H9 (cell line): Measurements from ENCODE around the gene PRSS16. TPM values are rescaled to one million over a fixed set of nuclear protein-coding genes. Genes with fewer than 3 reads are reported as not detected.

Source experiments
- DNase-seq: peaks from one replicate; pipeline ENCODE4 v3.0.0-alpha.2; 2017
- H2AFZ ChIP-seq: one replicate; pipeline ENCODE4 v1.6.1; 2013; ENCODE audit warnings: mild to moderate bottlenecking, low read length, control low read depth, moderate library complexity
- H2AK5ac ChIP-seq: 2 replicates; pipeline ENCODE4 v1.6.1; 2013; ENCODE audit warnings: low read length, control low read depth, mixed read lengths; ENCODE audit not compliant: insufficient read length
- H2BK120ac ChIP-seq: one replicate; pipeline ENCODE4 v1.6.1; 2013; ENCODE audit warnings: low read depth, mild to moderate bottlenecking, low read length, control low read depth, inconsistent platforms; ENCODE audit not compliant: poor library complexity, severe bottlenecking
- H2BK12ac ChIP-seq: 2 replicates; pipeline ENCODE4 v1.6.1; 2013; ENCODE audit warnings: low read length, control low read depth, mixed read lengths, low read depth; ENCODE audit not compliant: insufficient read length
- H2BK15ac ChIP-seq: 2 replicates; pipeline ENCODE4 v1.6.1; 2013; ENCODE audit warnings: low read depth, low read length, control low read depth
- H2BK20ac ChIP-seq: one replicate; pipeline ENCODE4 v1.6.1; 2013; ENCODE audit warnings: low read depth, mild to moderate bottlenecking, low read length, control low read depth, inconsistent platforms; ENCODE audit not compliant: poor library complexity, severe bottlenecking
- H2BK5ac ChIP-seq: 2 replicates; pipeline ENCODE4 v1.6.1; 2013; ENCODE audit warnings: low read length, control low read depth, mixed read lengths; ENCODE audit not compliant: insufficient read length
- H3K14ac ChIP-seq: 2 replicates; pipeline ENCODE4 v1.6.1; 2013; ENCODE audit warnings: low read length, control low read depth; ENCODE audit not compliant: insufficient read depth
- H3K18ac ChIP-seq: 2 replicates; pipeline ENCODE4 v1.6.1; 2013; ENCODE audit warnings: low read depth, mild to moderate bottlenecking, mixed read lengths, low read length, control low read depth; ENCODE audit not compliant: insufficient read length
- H3K23ac ChIP-seq: 2 replicates; pipeline ENCODE4 v1.6.1; 2013; ENCODE audit warnings: low read length, control low read depth, mixed read lengths, low read depth; ENCODE audit not compliant: insufficient read length
- H3K23me2 ChIP-seq: 2 replicates; pipeline ENCODE4 v1.6.1; 2013; ENCODE audit warnings: low read depth, mild to moderate bottlenecking, mixed read lengths, low read length, control low read depth; ENCODE audit not compliant: insufficient read length, poor library complexity, severe bottlenecking
- H3K27ac ChIP-seq: 2 replicates; pipeline ENCODE4 v1.5.1; 2013; ENCODE audit warnings: low read length, control low read depth, mixed read lengths, low read depth; ENCODE audit not compliant: insufficient read length
- H3K27me3 ChIP-seq: 2 replicates; pipeline ENCODE4 v1.6.1; 2013; ENCODE audit warnings: low read length, control low read depth, inconsistent platforms; ENCODE audit not compliant: insufficient read depth
- H3K4ac ChIP-seq: 2 replicates; pipeline ENCODE4 v1.6.1; 2013; ENCODE audit warnings: low read depth, mild to moderate bottlenecking, control low read depth, inconsistent platforms, low read length, moderate library complexity
- H3K4me1 ChIP-seq: 2 replicates; pipeline ENCODE4 v1.6.1; 2013; ENCODE audit warnings: low read length, control low read depth, inconsistent platforms; ENCODE audit not compliant: insufficient read depth
- H3K4me2 ChIP-seq: 2 replicates; pipeline ENCODE4 v1.6.1; 2013; ENCODE audit warnings: low read length, control low read depth, mixed read lengths; ENCODE audit not compliant: insufficient read length, insufficient read depth
- H3K56ac ChIP-seq: 2 replicates; pipeline ENCODE4 v1.6.1; 2013; ENCODE audit warnings: low read depth, mild to moderate bottlenecking, mixed read lengths, low read length, control low read depth; ENCODE audit not compliant: insufficient read length
- H3K79me1 ChIP-seq: 2 replicates; pipeline ENCODE4 v1.6.1; 2013; ENCODE audit warnings: low read depth, mild to moderate bottlenecking, moderate library complexity, low read length, control low read depth, inconsistent platforms; ENCODE audit not compliant: insufficient read depth, poor library complexity, severe bottlenecking
- H3K79me2 ChIP-seq: 2 replicates; pipeline ENCODE4 v1.6.1; 2013; ENCODE audit warnings: low read length, control low read depth, inconsistent platforms; ENCODE audit not compliant: insufficient read depth
- H3K9ac ChIP-seq: 2 replicates; pipeline ENCODE4 v1.6.1; 2013; ENCODE audit warnings: low read length, control low read depth, mixed read lengths; ENCODE audit not compliant: insufficient read length; ENCODE audit errors: extremely low read depth
- H3K9me3 ChIP-seq: one replicate; pipeline ENCODE4 v1.6.1; 2013; ENCODE audit warnings: low read depth, low read length, inconsistent platforms; ENCODE audit not compliant: control insufficient read depth
- H3T11ph ChIP-seq: one replicate; pipeline ENCODE4 v1.6.1; 2013; ENCODE audit warnings: mild to moderate bottlenecking, low read length, control low read depth, inconsistent platforms
- H4K20me1 ChIP-seq: one replicate; pipeline ENCODE4 v1.6.1; 2013; ENCODE audit not compliant: control insufficient read depth, insufficient read length, insufficient read depth
- H4K5ac ChIP-seq: 2 replicates; pipeline ENCODE4 v1.6.1; 2013; ENCODE audit warnings: low read depth, mild to moderate bottlenecking, mixed read lengths, low read length, control low read depth; ENCODE audit not compliant: insufficient read length
- H4K8ac ChIP-seq: replicated peaks from 2 replicates; pipeline ENCODE4 v1.6.1; 2013; ENCODE audit warnings: low read length, control low read depth, mixed read lengths, low read depth; ENCODE audit not compliant: insufficient read length
- H4K91ac ChIP-seq: 2 replicates; pipeline ENCODE4 v1.6.1; 2013; ENCODE audit warnings: low read depth, mild to moderate bottlenecking, moderate library complexity, mixed read lengths, low read length, control low read depth; ENCODE audit not compliant: insufficient read length
- H3K27ac Mint-ChIP-seq, 3 experiments: 2 replicates in 2 of 3; 3 replicates in 1 of 3; pipeline ENCODE4 v1.8.0; 2020 to 2021; ENCODE audit warnings: mixed read lengths in 3 of 3, mild to moderate bottlenecking in 1 of 3, moderate library complexity in 1 of 3
- H3K27me3 Mint-ChIP-seq: 2 replicates; pipeline ENCODE4 v1.8.0; 2021; ENCODE audit warnings: low read depth, mild to moderate bottlenecking, moderate library complexity, mixed read lengths
- H3K36me3 Mint-ChIP-seq, 3 experiments: 2 replicates in 2 of 3; 3 replicates in 1 of 3; pipeline ENCODE4 v1.8.0; 2020 to 2021; ENCODE audit warnings: low read depth in 3 of 3, mixed read lengths in 3 of 3; ENCODE audit not compliant: insufficient read depth in 1 of 3
- H3K4me1 Mint-ChIP-seq, 2 experiments: 2 replicates each; pipeline ENCODE4 v1.8.0; 2020; ENCODE audit warnings: mixed read lengths in 2 of 2
- H3K4me3 Mint-ChIP-seq, 2 experiments: 2 replicates in 1 of 2; 3 replicates in 1 of 2; pipeline ENCODE4 v1.8.0; 2020 to 2021; ENCODE audit warnings: mild to moderate bottlenecking in 2 of 2, mixed read lengths in 2 of 2, moderate library complexity in 1 of 2
- H3K9me3 Mint-ChIP-seq, 2 experiments: 2 replicates in 1 of 2; 3 replicates in 1 of 2; pipeline ENCODE4 v1.8.0; 2020; ENCODE audit warnings: mild to moderate bottlenecking in 2 of 2, mixed read lengths in 2 of 2, moderate library complexity in 1 of 2
- CTCF ChIP-seq: fragments of 200-600 bp; sonication (generic); conservative IDR thresholded peaks from 3 replicates; pipeline ENCODE4 v1.8.0; 2021; ENCODE audit warnings: antibody characterized with exemption, mild to moderate bottlenecking
- WGBS: extraction: QIAGEN DNeasy Blood & Tissue Kit; methylation state at CpG from one replicate; pipeline ENCODE4 v1.1.7; 2013; ENCODE audit warnings: missing lambda C conversion rate, low lambda C conversion rate, mixed read lengths; ENCODE audit not compliant: insufficient read length; ENCODE audit errors: extremely low coverage; 5-methylcytosine and 5-hydroxymethylcytosine counted together
- total RNA-seq: library from RNA; stranded (reverse); gene quantifications from 2 replicates; pipeline ENCODE4 v1.2.1, GENCODE V29; 2021

The PRSS16 gene
- total RNA-seq, 1 experiment from 2014 or later: 14.8 TPM

DNA sequence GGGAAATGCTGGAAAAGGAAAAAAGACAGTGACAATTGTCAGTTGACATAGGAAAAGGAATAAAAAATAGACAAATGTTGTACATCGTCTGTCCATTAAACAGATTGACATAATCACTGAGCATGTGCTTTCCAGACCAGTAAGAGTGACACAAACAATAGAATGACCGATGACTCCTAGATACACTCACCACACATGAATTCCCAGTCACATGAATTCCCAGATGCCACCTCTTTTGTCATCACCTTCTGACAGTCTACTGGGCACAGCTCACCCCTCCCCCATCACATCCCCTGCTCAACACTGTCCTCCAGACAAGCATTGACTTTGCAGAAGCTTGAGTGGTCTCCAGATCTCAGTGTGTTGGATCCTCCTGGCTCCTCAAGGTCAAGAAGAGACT, 38.6 kb downstream of the PRSS16 start:
- Mint-ChIP-seq H3K36me3 (no peaks in the 10 kb centered on the region), H3K9me3 (peaks cover 0 to 4% of the 10 kb centered on the region in 2 experiments; a peak in 1 of 5 replicates), H3K27me3 (peaks cover 70% of the 10 kb centered on the region), H3K4me3 (no peak overlapping the region), H3K4me1 (peaks cover 23 to 28% of the 10 kb centered on the region in 2 experiments), H3K27ac (no peak overlapping the region)
- Histone ChIP-seq H4K5ac (no peak overlapping the region), H4K20me1 (no peaks in the 10 kb centered on the region), H3K9ac (no peak overlapping the region), H2BK15ac (no peak overlapping the region), H3K9me3 (no peaks in the 10 kb centered on the region), H2BK120ac (no peak overlapping the region), H3T11ph (no peak overlapping the region), H3K79me1 (no peaks in the 10 kb centered on the region), H3K18ac (no peak overlapping the region), H2BK20ac (no peak overlapping the region), H3K27ac (no peak overlapping the region), H3K14ac (no peak overlapping the region), H4K8ac (no peak overlapping the region), H3K27me3 (peaks cover 2% of the 10 kb centered on the region; the same call in 1 of the 2 replicates), H3K4me2 (no peak overlapping the region), H2BK5ac (no peak overlapping the region), H3K4ac (no peak overlapping the region), H4K91ac (no peak overlapping the region), H3K79me2 (no peaks in the 10 kb centered on the region), H3K23me2 (peaks cover 15% of the 10 kb centered on the region), H2BK12ac (no peak overlapping the region), H3K56ac (no peak overlapping the region), H2AFZ (no peak overlapping the region), H3K4me1 (no peaks in the 10 kb centered on the region), H3K23ac (no peak overlapping the region), H2AK5ac (no peak overlapping the region)
- no peak for TF ChIP-seq CTCF
- DNase-seq: no peak
- no CpG with 5 or more reads among the region's 2 CpGs for WGBS
